ENCODE measurements around the gene KRTAP10-3. TPM values are rescaled to one million over a fixed set of nuclear protein-coding genes. Genes with fewer than 3 reads are reported as not detected.

Gene KRTAP10-3
- total RNA-seq, 1 experiment from 2014 or later, result not detected

GRCh38 chr21:44556879-44557278 is 1.7 kb downstream of the KRTAP10-3 start:
- Histone ChIP-seq H3K27ac (ENCODE audit: low read length) (no peak overlapping the region), H4K20me1 (ENCODE audit: low read length) (no peaks in the 10 kb centered on the region), H3K36me3 (ENCODE audit: low read depth, low read length) (no peaks in the 10 kb centered on the region), H3K4me2 (ENCODE audit: low read length) (no peak overlapping the region), H3K4me3 (ENCODE audit: low read length) (no peak overlapping the region), H3K9me3 (ENCODE audit: low read length) (no peaks in the 10 kb centered on the region), H3K4me1 (ENCODE audit: insufficient read depth, low read length) (no peaks in the 10 kb centered on the region), H3K9ac (ENCODE audit: low read length) (no peak overlapping the region), H3F3A (ENCODE audit: low read length, unreplicated experiment) (no peaks in the 10 kb centered on the region), H2AFZ (ENCODE audit: low read length) (no peak overlapping the region), H3K27me3 (ENCODE audit: low read length) (no peaks in the 10 kb centered on the region), H3K9me2 (replicated peaks; ENCODE audit: low read length) (no peaks in the 10 kb centered on the region), H3K79me2 (ENCODE audit: low read length) (no peaks in the 10 kb centered on the region)
- intact Hi-C loops (cut with micrococcal nuclease), result no loop called here
- no peak for TF ChIP-seq EZH2 (IDR thresholded peaks at IDR 0.05; ENCODE audit: low read length, unreplicated experiment)
- TF ChIP-seq CTCF (conservative IDR thresholded peaks at IDR 0.05; ENCODE audit: low read depth, low read length), result no peak
- no peak for TF ChIP-seq EZH2phosphoT487 (IDR thresholded peaks at IDR 0.05; ENCODE audit: borderline replicate concordance, low read length)
- ATAC-seq (no peak), DNase-seq (no peak)
- ChIA-PET POLR2A (ENCODE audit: unreplicated experiment) (no interaction called here), CTCF (no interaction called here)
- no TSS peak for BruUV-seq (replicated peaks)

- ATAC-seq, result no peak
- DNase-seq, result no peak
- Histone ChIP-seq H3K9me3 (ENCODE audit: low read length) (no peaks in the 10 kb centered on the region), H2AFZ (ENCODE audit: low read length) (no peak overlapping the region), H3K27me3 (ENCODE audit: low read length) (no peaks in the 10 kb centered on the region), H3K27ac (ENCODE audit: low read length) (no peak overlapping the region), H3K9ac (ENCODE audit: low read length) (no peak overlapping the region), H3K36me3 (ENCODE audit: low read depth, low read length) (no peaks in the 10 kb centered on the region), H3K79me2 (ENCODE audit: low read length) (no peaks in the 10 kb centered on the region), H3K9me2 (replicated peaks; ENCODE audit: low read length) (no peaks in the 10 kb centered on the region), H4K20me1 (ENCODE audit: low read length) (no peaks in the 10 kb centered on the region), H3F3A (ENCODE audit: low read length, unreplicated experiment) (no peaks in the 10 kb centered on the region), H3K4me2 (ENCODE audit: low read length) (no peak overlapping the region), H3K4me1 (ENCODE audit: insufficient read depth, low read length) (no peaks in the 10 kb centered on the region), H3K4me3 (ENCODE audit: low read length) (no peak overlapping the region)
- intact Hi-C loops (cut with micrococcal nuclease), result no loop called here
- TF ChIP-seq EZH2phosphoT487 (IDR thresholded peaks at IDR 0.05; ENCODE audit: borderline replicate concordance, low read length) (no peak), EZH2 (IDR thresholded peaks at IDR 0.05; ENCODE audit: low read length, unreplicated experiment) (no peak), CTCF (conservative IDR thresholded peaks at IDR 0.05; ENCODE audit: low read depth, low read length) (no peak)
- CTCF ChIA-PET, result no interaction called here
- POLR2A ChIA-PET (ENCODE audit: unreplicated experiment), result no interaction called here
- BruUV-seq (replicated peaks), result no TSS peak
Observed at GRCh38 chr21:44555200-44555875, 3.3 kb downstream of the KRTAP10-3 start.

GRCh38 chr21:44552681-44553080 is 5.9 kb downstream of the KRTAP10-3 start:
- intact Hi-C loops (cut with micrococcal nuclease), result no loop called here
- no peaks in the 10 kb centered on the region for H3K36me3 ChIP-seq (ENCODE audit: low read depth, low read length)
- no peaks in the 10 kb centered on the region for H3K27me3 ChIP-seq (ENCODE audit: low read length)
- no peaks in the 10 kb centered on the region for H3K4me1 ChIP-seq (ENCODE audit: insufficient read depth, low read length)
- no peaks in the 10 kb centered on the region for H3K9me3 ChIP-seq (ENCODE audit: low read length)
- H3K79me2 ChIP-seq (ENCODE audit: low read length), result no peaks in the 10 kb centered on the region
- no peak overlapping the region for H3K27ac ChIP-seq (ENCODE audit: low read length)
- BruUV-seq (replicated peaks), result no TSS peak
- ATAC-seq (no peak), DNase-seq (no peak)
- H4K20me1 ChIP-seq (ENCODE audit: low read length), result no peaks in the 10 kb centered on the region
- H3K4me3 ChIP-seq (ENCODE audit: low read length), result no peak overlapping the region
- no peaks in the 10 kb centered on the region for H3F3A ChIP-seq (ENCODE audit: low read length, unreplicated experiment)
- ChIA-PET POLR2A (ENCODE audit: unreplicated experiment) (interaction anchor here (0.5 kb wide), 1 partner anchor 139 kb away, joined by 5 read pairs; no protein-coding TSS in a partner anchor), CTCF (no interaction called here)
- no peak overlapping the region for H2AFZ ChIP-seq (ENCODE audit: low read length)
- no peaks in the 10 kb centered on the region for H3K9me2 ChIP-seq (replicated peaks; ENCODE audit: low read length)
- no peak overlapping the region for H3K9ac ChIP-seq (ENCODE audit: low read length)
- H3K4me2 ChIP-seq (ENCODE audit: low read length), result no peak overlapping the region
- no peak for TF ChIP-seq EZH2phosphoT487 (IDR thresholded peaks at IDR 0.05; ENCODE audit: borderline replicate concordance, low read length)
- TF ChIP-seq CTCF (conservative IDR thresholded peaks at IDR 0.05; ENCODE audit: low read depth, low read length), result no peak
- no peak for TF ChIP-seq EZH2 (IDR thresholded peaks at IDR 0.05; ENCODE audit: low read length, unreplicated experiment)

Measured in PC-3 (cell line).